ENCODE measurements around the gene OR2A25.
"Not testable (repeated sequence)": the region's sequence is repeated elsewhere in the genome, so short reads cannot be mapped to it uniquely, and the experiment has no call there.

The OR2A25 gene

GRCh38 chr7:144069511-144069910 lies at the start of gene OR2A25:
Gene OR2A25, plus strand, starts transcription at chr7:144069811. Its CDS starts 4,409 bp downstream, at chr7:144074220.
- DNase-seq, result no peak

- DNase-seq, result no peak
Observed at GRCh38 chr7:144020340-144020739, 49.3 kb upstream of the OR2A25 start.

- DNase-seq, result no peak
Observed at GRCh38 chr7:144022169-144022568, 47.4 kb upstream of the OR2A25 start.

- DNase-seq, result no peak
Observed at GRCh38 chr7:144023171-144023827, 46.3 kb upstream of the OR2A25 start.

GRCh38 chr7:144024213-144024612 lies 45.4 kb upstream of the OR2A25 start:
- no peak for DNase-seq

- DNase-seq, result no peak
Observed at GRCh38 chr7:144026203-144026883, 43.3 kb upstream of the OR2A25 start.

GRCh38 chr7:144027070-144027469 lies 42.5 kb upstream of the OR2A25 start:
- peak in 1 of 2 experiments; percentile 18 for DNase-seq

- no peak for DNase-seq
Observed at GRCh38 chr7:144027974-144028373, 41.6 kb upstream of the OR2A25 start.

- DNase-seq, result no peak
Observed at GRCh38 chr7:144028547-144028946, 41.1 kb upstream of the OR2A25 start.

- no peak for DNase-seq
Observed at GRCh38 chr7:144032516-144032915, 37.1 kb upstream of the OR2A25 start.

- no peak for DNase-seq
Observed at GRCh38 chr7:144032985-144033709, 36.5 kb upstream of the OR2A25 start.

- DNase-seq, result no peak
Observed at GRCh38 chr7:144035385-144035784, 34.2 kb upstream of the OR2A25 start.

- no peak for DNase-seq
Observed at GRCh38 chr7:144036302-144036885, 33.2 kb upstream of the OR2A25 start.

GRCh38 chr7:144037414-144038035 lies 32.1 kb upstream of the OR2A25 start:
- no peak for DNase-seq

- no peak for DNase-seq
Observed at GRCh38 chr7:144038887-144039286, 30.7 kb upstream of the OR2A25 start.

GRCh38 chr7:144048648-144049047 lies 21.0 kb upstream of the OR2A25 start, which contains the start of gene OR2A5:
Gene OR2A5, plus strand, starts transcription at chr7:144048948. Its CDS starts 1,454 bp downstream, at chr7:144050402.
- DNase-seq, result peak in 1 of 2 experiments; percentile 20

GRCh38 chr7:144049491-144049890 lies 20.1 kb upstream of the OR2A25 start:
- peak; percentile 18 to 27 for DNase-seq

GRCh38 chr7:144050093-144050492 lies 19.5 kb upstream of the OR2A25 start:
- no peak for DNase-seq

GRCh38 chr7:144050884-144051283 lies 18.7 kb upstream of the OR2A25 start:
- not testable (repeated sequence) for DNase-seq

GRCh38 chr7:144057954-144058353 lies 11.7 kb upstream of the OR2A25 start:
- no peak for DNase-seq

- no peak for DNase-seq
Observed at GRCh38 chr7:144063710-144064109, 5.9 kb upstream of the OR2A25 start.

GRCh38 chr7:144069953-144070352 lies 342 bp downstream of the OR2A25 start:
- DNase-seq, result no peak

- DNase-seq, result no peak
Observed at GRCh38 chr7:144074374-144074773, 4.8 kb downstream of the OR2A25 start.
